GM21526 (cell line): ENCODE data around the gene ANAPC16.
"Not testable (repeated sequence)": the region's sequence is repeated elsewhere in the genome, so short reads cannot be mapped to it uniquely, and the experiment has no call there.

Experiments used
- ATAC-seq: cut with Tn5 transposase; IDR thresholded peaks from one replicate; pipeline ENCODE4 v1.9.1; 2021; ENCODE audit warnings: moderate library complexity; ENCODE audit not compliant: unreplicated experiment, low FRiP score

Gene ANAPC16

GRCh38 chr10:72276421-72277339, 60.9 kb downstream of the ANAPC16 start:
- ATAC-seq: no peak

GRCh38 chr10:72277340-72277995, 61.7 kb downstream of the ANAPC16 start:
- no peak for ATAC-seq

GRCh38 chr10:72277996-72278667, 62.3 kb downstream of the ANAPC16 start:
- ATAC-seq: no peak

DNA sequence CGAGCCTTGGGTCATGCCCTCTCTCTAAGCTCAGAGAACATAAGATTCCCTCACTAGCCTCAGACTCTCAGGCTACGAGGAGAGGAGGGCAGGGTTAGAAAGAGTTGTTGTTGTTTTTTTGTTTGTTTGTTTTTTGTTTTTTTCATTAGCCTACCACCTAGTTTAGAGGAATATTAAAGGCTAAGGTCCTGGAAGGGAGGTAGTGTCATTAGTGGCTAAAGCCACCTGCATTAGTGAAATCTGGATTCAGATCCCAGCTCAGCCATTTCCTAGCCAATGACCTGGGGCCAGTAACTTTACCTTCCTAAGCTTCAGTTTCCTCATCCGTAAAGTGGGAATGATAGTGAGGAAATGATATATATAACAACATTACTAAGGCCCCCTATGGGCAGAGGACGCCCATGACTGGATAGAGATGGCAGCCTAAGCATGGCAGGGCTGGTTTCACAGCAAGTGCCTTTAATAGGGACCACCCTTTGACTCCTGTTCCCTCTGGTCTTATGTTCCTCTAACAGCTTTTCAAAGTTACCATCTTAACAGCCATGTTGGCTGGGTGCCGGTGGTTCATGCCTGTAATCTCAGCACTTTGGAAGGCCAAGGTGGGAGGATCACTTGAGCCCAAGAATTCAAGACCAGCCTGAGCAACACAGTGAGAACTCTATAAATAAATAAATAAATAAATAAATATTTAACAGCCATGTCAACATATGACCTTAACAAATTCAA, 63.0 kb downstream of the ANAPC16 start:
- ATAC-seq: no peak

- ATAC-seq: not testable (repeated sequence)
These were observed 63.8 kb downstream of the ANAPC16 start for GRCh38 chr10:72279587-72279986.

- ATAC-seq: no peak
These were observed 67.3 kb downstream of the ANAPC16 start for GRCh38 chr10:72283131-72283530.
